ENCODE results near the gene CUL1. TPM values are rescaled to one million over a fixed set of nuclear protein-coding genes. Genes with fewer than 3 reads are reported as not detected.
A peak's percentile ranks its signal among the peaks of the same experiment; 100 is the strongest.

Gene CUL1
- total RNA-seq, 2 donors from 2014 or later = 47.0 to 60.0 TPM

DNA sequence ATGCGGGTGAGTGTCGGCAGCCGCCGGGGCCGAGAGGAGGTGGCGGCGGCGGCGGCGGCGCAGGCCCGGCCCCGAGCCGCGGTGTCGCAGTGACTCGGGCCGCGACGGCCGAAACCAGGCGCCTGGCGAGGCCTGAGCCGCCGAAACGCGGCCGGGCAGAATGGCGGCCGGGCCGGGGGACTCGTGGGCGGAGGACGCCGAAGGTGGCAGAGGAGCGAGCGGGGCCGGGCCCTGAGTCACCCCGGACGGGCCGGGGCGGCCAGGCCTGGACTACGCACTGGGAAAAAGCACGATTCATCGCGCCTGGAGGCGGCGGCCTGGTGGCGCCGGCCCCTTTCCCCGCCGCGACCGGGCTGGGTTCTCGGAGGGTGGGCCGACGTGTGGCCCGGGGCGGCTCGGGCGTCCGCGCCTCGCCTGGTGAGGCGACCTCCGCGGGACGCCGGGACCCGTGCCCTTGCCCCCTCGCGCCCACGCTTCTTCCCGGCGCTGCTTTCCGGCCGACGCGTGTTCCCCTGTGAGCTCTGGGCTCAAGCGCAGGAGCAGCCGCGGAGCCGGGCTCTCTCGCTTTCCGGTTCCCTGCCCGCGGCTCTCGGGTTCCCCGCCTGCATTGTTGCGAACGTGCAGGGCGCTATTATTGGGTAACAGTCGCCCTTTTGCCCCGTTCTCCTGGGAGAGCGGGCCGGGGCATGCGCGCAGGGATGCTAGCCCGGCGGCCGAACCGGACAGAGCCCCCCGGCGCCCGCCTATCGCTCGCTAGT lies 500 bp downstream of the CUL1 start:
- H3K9me3 ChIP-seq = no peaks in the 10 kb centered on the region
- peak overlapping the region; percentile 94 to 95 for H3K27ac ChIP-seq
- no peaks in the 10 kb centered on the region for H3K36me3 ChIP-seq
- H3K4me1 ChIP-seq (ENCODE audit: control insufficient read depth in 1 of 2, low read depth in 2 of 2) = peaks cover 41 to 42% of the 10 kb centered on the region in 2 donors
- TF ChIP-seq, protein P1, sequence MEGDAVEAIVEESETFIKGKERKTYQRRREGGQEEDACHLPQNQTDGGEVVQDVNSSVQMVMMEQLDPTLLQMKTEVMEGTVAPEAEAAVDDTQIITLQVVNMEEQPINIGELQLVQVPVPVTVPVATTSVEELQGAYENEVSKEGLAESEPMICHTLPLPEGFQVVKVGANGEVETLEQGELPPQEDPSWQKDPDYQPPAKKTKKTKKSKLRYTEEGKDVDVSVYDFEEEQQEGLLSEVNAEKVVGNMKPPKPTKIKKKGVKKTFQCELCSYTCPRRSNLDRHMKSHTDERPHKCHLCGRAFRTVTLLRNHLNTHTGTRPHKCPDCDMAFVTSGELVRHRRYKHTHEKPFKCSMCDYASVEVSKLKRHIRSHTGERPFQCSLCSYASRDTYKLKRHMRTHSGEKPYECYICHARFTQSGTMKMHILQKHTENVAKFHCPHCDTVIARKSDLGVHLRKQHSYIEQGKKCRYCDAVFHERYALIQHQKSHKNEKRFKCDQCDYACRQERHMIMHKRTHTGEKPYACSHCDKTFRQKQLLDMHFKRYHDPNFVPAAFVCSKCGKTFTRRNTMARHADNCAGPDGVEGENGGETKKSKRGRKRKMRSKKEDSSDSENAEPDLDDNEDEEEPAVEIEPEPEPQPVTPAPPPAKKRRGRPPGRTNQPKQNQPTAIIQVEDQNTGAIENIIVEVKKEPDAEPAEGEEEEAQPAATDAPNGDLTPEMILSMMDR (IDR thresholded peaks at IDR 0.05) = no peak
- peak; percentile 14 for ATAC-seq (ENCODE audit: insufficient number of reproducible peaks, low FRiP score, low read depth)
- no peak for DNase-seq (ENCODE audit: low spot score)
- no peaks in the 10 kb centered on the region for H3K27me3 ChIP-seq (replicated peaks; ENCODE audit: insufficient read depth)
- peak overlapping the region; percentile 88 for H3K4me3 ChIP-seq

DNA sequence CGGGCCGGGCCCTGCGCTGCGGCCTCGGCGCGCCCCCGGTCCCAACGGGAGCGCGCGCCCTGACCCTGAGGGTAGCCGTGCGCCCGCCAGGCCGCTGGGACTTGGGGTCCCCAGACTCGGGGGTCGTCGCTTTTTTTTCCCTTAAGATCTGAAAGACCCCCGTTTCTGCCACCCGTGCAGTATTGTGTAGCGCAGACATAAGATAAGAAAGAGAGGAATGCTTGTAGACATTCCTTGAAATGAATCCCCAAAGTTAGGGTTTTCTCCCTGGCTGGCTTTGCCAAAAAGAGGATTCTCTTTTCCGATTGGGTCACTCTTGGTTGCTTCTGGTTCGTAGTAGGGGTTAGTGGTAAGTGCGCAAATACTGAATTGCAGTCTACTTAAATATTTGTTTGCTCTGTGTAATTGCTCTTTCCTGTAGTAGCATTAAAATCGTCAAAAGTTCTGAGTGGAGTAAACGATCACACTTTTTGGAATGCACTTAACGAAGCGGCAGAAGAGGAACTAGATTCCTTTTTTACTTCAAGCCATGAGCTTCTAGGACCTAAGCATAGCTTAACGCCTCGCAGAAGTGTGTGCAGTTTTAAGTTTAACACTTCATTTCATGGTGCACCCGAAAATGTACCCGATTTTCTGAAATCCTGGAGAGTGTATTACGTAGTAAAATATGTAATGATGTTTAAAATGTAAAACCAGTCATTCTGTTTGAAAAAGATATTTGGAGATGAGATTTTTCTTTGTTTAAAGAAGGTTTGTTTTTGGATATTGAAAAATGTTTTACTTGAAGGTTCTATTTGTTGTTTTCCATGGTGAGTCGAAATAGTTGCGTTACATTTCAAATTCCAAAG lies 1.3 kb downstream of the CUL1 start:
- H3K27me3 ChIP-seq (replicated peaks; ENCODE audit: insufficient read depth) = no peaks in the 10 kb centered on the region
- TF ChIP-seq, protein P1 (IDR thresholded peaks at IDR 0.05) = no peak
- no peaks in the 10 kb centered on the region for H3K9me3 ChIP-seq
- H3K4me1 ChIP-seq (ENCODE audit: control insufficient read depth in 1 of 2, low read depth in 2 of 2) = peaks cover 48 to 49% of the 10 kb centered on the region in 2 donors
- ATAC-seq (ENCODE audit: insufficient number of reproducible peaks, low FRiP score, low read depth) (no peak), DNase-seq (ENCODE audit: low spot score) (no peak)
- H3K4me3 ChIP-seq = peak overlapping the region; percentile 88
- H3K27ac ChIP-seq = peak overlapping the region; percentile 94 to 95
- H3K36me3 ChIP-seq = no peaks in the 10 kb centered on the region

DNA sequence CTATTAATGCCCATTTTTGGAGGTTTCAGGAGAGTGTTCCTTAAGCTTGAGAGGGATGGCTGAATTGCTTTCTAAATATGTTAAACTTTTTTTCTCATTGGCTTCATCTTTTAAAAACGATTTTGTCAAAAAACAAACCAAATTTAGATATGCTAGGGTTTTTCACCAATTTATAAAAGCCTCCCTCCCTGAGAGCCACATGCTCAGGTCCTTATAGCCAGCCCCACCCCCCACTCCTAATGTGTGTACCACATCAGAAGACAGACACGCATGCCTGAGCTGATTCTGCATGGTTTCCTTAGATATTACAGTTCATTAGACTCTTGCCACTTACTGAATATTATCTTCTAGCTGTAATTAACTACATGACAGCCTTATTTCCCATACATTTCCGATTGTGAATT lies 2.0 kb downstream of the CUL1 start:
- Histone ChIP-seq H3K4me1 (ENCODE audit: control insufficient read depth in 1 of 2, low read depth in 2 of 2) (peaks cover 52 to 55% of the 10 kb centered on the region in 2 donors), H3K27ac (peak overlapping the region in 1 of 2 donors; percentile 95)
- TF ChIP-seq, protein P1 (IDR thresholded peaks at IDR 0.05) = no peak

DNA sequence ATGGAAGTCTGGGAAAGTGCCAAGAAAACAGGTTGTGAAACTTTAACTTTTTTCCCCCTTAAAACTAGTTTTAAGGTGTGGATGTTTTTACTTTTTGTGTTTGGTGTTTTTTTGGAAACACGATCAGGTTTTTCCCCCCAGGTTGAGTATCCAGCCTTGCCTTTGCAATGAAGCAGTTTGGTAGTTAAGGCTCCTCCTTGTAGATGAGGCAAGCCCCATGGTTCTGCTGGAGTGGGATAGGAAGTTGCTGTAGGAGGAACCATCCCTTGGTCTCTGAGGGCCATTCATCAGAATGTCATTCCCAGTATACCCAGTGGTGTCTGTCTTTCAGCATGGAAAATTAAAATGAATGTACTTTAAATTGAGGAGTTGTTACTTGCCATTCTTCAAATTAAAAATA lies 2.7 kb downstream of the CUL1 start:
- no peaks in the 10 kb centered on the region for H3K36me3 ChIP-seq
- H3K27me3 ChIP-seq (replicated peaks; ENCODE audit: insufficient read depth) = no peaks in the 10 kb centered on the region
- TF ChIP-seq, protein P1 (IDR thresholded peaks at IDR 0.05) = no peak
- ATAC-seq (ENCODE audit: insufficient number of reproducible peaks, low FRiP score, low read depth) (no peak), DNase-seq (ENCODE audit: low spot score) (no peak)
- H3K9me3 ChIP-seq = no peaks in the 10 kb centered on the region
- H3K4me3 ChIP-seq = peak overlapping the region; percentile 88
- H3K27ac ChIP-seq = peak overlapping the region in 1 of 2 donors; percentile 95
- peaks cover 52 to 62% of the 10 kb centered on the region in 2 donors for H3K4me1 ChIP-seq (ENCODE audit: control insufficient read depth in 1 of 2, low read depth in 2 of 2)

More for the DNA sequence above, 2.0 kb downstream of the CUL1 start:
- Histone ChIP-seq H3K4me3 (peak overlapping the region; percentile 88), H3K9me3 (no peaks in the 10 kb centered on the region), H3K36me3 (no peaks in the 10 kb centered on the region), H3K27me3 (replicated peaks; ENCODE audit: insufficient read depth) (no peaks in the 10 kb centered on the region)
- DNase-seq (ENCODE audit: low spot score) = no peak
- no peak for ATAC-seq (ENCODE audit: insufficient number of reproducible peaks, low FRiP score, low read depth)
